HG02973 (cell line): ENCODE measurements around the gene OR2F1.
"Not testable (repeated sequence)": the region's sequence is repeated elsewhere in the genome, so short reads cannot be mapped to it uniquely, and the experiment has no call there.

Experiments used
- ATAC-seq: cut with Tn5 transposase; IDR thresholded peaks from one replicate; pipeline ENCODE4 v1.9.1; 2021; ENCODE audit warnings: moderate library complexity; ENCODE audit not compliant: unreplicated experiment

OR2F1 gene

GRCh38 chr7:144006029-144006691, 51.5 kb downstream of the OR2F1 start:
- no peak for ATAC-seq

GRCh38 chr7:144006692-144007042, 52.0 kb downstream of the OR2F1 start:
- no peak for ATAC-seq

GRCh38 chr7:144009361-144009760, 54.7 kb downstream of the OR2F1 start:
- ATAC-seq, result no peak

- not testable (repeated sequence) for ATAC-seq
Observed at GRCh38 chr7:144010061-144010460, 55.4 kb downstream of the OR2F1 start.

- ATAC-seq, result not testable (repeated sequence)
Observed at GRCh38 chr7:144010821-144011220, 56.2 kb downstream of the OR2F1 start.

- no peak for ATAC-seq
Observed at GRCh38 chr7:144011458-144012230, 57.0 kb downstream of the OR2F1 start.
